Anterior cingulate cortex (tissue), 58 donors: ENCODE results near the gene RPL32.

Experiments used
- DNase-seq, 58 donors: peaks; one replicate each; lab custom pipeline; 2025; lab: John Stamatoyannopoulos, UW

Gene RPL32

DNA sequence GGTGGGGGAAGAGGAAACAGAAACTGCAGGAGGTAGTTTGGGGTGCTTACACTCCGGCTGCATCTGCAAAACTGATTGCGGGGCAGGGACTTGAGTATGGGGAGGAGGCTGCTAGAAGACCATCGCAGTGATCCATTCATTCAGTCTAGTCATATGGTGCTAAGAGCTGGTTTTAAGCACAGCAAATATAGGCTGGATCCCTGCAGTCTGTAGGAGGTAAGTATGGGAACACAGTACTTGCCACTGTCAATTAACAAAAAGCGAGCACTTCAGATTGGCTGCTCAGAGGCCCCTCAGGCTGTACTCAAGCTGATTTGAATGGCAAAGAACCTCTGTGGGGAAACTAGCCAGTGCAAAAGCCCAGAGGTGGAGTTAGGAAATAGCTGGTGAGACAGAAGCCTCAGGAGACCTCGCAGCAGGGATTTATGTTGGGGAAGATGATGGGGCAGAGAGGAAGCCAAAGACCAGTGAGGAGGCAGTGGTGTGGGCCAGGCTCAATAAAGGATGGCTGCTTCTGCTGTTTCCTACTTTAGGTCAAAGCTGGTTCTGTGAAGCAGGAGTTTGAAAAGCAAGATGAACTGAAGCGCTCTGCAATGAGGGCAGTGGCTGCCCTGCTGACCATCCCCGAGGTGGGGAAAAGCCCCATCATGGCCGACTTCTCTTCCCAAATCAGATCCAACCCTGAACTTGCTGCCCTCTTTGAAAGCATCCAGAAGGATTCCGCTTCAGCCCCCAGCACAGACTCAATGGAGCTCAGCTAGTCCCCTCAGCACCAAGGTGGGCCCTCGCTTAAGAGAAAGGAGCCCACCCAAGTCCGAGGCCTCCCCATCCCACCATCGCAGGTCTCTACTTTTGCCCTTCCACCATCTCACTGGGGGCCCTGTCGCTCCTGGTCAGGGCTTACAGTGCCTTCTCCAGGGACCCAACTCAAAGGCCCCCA lies 7.9 kb downstream of the RPL32 start:
- DNase-seq = no peak

DNA sequence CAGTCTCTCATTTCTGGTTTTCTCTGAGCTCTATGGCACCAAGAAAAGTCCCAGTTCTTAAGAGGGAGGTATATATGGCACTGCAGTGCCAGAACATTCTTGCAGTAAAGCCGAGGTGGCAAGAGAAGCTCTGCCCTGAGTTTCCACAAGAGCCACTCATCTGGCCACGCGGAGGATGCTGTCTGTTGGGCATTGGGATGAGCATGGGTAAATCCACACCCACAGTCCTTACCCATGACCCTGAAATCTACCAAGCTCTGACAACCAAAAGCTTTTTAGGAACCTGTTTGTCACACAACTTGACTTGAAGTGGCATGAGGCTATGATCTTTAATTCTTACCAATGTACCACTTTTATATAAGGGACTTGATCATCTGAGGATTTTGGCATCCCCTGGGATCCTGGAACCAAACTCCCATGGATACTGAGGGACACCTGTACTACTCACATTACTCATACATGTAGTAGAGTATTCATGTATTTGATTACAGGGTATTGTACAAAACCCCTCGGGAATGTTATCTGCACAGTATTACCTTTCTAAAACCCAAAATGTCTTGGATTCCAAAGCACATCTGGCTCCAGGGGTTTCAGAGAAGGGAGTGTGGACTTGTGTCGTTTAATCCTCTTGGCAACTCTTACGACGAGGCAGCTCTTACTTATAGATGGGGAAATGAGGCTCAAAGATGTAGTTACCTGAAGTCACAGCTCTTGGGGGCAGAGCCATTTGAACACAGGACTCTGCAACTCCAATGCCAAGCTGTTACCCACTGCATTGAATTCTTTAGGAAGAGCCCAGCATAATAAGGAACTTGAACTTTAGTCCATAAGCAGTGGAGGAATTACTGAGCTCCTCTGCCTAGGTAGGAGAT lies 8.8 kb downstream of the RPL32 start:
- no peak for DNase-seq

DNA sequence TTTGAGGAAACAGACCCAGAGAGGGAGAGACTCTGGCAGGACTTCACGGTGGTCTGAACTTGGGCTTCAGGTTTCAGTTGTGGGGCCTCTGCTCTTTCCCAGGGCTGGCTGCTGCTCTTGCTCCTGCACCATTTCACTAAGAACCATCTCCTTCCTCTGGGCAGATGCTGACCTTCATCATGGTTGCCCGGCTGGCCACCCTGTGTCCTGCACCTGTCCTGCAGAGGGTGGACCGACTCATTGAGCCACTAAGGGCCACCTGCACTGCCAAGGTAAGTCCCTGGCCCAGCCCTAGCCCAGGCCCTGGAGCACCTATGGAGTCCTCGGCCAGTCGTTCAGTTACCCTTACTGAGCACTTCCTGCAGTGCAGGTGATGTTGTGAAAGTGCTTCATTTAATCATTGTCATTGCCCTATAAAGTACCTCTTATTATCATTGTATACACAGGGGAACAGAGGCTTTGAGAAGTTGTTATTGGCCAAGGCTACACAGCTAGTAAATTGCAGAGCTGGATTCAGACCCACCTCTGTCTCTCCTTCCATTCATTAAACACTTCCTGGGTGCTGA lies 10.0 kb downstream of the RPL32 start:
- DNase-seq = no peak

DNA sequence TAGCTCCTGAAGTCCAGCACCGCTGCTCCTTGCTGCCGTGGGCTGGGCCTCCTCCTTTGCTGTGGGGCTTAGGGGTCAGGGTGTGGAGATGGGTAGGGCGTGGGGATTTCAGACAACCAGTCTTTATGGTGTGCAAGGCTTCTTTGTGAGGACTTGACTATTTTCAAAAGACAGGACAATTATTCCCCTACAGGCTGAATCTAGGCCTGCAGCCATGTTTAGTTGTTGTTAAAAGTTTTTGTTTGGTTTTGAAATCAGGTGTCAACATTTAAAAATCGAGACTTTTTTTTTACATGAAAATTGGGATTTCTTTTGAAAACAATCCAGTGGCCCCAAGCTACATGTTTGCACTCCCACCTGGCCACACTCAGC lies 10.6 kb downstream of the RPL32 start:
- no peak for DNase-seq

DNA sequence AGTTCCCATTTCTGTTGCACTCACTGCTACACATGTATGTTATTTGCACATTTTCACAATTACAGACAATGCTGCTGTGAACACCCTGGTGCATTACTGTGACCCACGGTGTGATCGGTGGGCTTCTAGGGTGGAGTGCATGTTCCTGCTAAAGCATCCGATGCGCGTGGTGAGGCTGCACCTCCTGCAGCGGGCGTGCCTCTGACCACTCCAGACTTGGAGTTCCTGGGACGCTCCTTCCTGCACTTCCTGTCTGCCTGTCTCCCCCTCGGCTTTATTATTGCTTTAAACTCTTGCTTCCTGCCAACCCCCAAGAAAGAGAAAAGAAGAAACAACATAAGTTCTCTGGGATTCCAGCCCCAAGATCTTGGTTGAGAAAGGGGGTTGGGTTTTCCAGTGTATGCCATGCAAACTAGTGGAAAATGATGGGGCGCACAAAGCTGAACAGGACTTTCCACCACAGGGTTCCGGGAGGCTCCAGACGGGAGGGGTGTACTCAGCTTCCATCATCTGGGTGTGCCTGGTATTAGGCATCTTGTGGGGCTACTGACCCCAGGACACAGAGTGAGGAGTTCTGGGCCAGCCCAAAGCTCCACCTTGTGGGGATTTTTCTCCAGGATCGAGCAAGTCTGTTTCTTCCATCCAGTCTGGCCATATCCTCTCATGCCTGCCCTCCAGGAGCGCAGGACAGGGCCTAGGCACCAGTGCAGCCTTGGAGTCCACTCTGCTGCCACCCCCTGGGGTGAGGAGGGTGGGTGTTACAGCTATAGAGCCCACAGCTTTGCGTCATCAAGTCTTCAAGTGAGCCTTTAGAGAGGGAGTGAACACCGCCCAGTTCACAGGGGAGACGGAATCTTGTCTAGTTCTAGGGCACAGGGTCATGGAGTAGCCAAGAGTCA lies 11.2 kb downstream of the RPL32 start:
- DNase-seq = no peak

DNA sequence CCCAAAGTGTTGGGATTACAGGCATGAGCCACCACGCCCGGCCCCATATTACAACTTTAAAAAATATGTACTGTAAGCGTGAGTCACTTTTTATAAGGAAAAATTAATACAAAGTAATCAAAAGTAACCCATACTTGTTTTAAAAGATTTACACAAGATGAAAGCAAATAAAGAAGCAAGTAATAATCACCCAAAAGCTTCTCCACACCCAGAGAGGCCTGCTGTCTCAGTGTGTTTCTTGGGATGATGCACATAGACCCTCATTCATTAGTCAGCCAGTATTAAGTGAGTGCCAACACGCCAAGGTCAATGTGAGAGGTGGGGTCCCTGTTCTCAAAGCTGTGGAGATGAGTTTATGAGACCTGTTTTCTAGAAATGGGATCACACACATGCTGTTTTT lies 12.0 kb downstream of the RPL32 start:
- no peak for DNase-seq

DNA sequence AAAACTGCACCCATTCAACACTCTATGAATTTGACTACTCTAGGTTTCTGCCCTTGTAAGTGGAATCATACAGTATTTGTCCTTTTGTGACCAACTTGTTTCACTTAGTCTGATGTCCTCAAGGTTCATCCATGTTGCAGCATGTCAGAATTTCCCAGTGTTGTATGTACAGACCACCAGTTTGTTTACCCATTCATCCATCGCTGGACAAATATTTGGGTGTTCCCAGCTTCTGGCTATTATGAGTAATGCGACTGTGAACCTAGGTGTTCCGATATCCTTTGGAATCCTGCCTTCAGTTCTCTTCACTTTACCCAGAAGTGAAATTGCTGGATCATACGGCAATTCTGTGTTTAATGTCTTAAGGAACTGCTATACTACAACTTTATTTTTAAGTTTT lies 12.6 kb downstream of the RPL32 start:
- no peak for DNase-seq

DNA sequence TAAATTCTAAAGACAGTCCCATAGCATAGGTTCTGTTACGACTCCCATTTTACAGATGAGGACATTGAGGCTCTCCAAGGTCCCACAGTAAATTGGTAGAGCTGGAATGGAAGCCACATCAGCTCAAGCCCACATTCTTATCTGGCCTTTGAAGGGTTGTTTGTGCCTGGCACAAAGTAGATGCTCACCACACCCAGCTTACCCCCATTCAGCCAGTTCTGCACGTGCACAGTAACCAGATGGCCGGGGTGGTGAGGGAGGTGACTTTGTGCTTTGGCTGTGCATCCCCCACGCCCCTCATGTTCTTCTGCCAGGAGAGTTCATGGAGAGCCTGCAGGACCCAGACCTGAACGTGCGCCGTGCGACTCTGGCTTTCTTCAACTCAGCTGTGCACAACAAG lies 16.2 kb downstream of the RPL32 start:
- no peak for DNase-seq

DNA sequence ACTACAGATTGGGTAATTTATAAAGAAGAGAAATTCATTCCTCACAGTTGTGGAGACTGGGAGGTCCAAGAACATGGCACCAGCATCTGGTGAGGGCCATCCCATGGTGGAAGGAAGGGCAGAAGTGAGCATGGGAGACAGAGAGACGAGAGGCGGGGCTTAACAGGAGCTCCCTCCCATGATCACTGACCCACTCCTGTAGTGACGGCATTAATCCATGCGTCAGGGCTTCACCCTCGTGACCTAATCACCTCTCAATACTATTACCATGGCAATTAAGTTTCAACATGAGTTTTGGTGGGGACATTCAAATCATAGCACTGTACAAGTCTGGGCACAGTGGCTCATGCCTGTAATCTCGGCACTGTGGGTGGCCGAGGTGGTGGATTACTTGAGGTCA lies 17.1 kb downstream of the RPL32 start:
- DNase-seq = no peak

DNA sequence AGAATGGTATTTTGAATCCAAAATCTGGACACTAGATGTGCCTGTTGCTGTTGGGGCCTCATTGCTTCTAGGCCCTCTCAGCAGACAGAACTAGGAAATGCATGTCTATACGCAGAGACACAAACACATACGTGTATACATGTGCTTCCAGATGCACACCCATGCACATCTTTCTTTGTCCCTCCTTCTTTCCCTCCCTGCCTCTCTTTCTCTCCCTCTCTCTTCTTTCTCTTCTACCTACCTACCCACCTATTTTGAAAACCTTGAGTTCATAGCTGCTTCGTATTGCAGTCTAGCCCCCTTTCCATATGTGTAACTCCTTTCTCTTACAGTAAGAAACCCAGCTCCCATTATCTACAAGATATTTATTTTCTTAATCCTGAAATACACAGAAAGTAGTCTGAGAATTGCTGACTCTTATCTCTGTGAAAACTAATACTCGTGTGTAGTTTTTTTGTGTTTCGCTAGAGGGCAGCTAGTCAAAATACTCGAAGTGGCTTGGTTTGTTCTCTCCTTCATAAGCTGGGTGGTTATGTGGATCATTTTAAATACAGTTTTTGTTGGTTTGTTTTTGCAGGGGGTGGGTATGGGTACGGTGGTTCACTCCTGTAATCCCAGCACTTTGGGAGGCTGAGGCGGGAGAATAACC lies 18.5 kb downstream of the RPL32 start:
- no peak for DNase-seq

DNA sequence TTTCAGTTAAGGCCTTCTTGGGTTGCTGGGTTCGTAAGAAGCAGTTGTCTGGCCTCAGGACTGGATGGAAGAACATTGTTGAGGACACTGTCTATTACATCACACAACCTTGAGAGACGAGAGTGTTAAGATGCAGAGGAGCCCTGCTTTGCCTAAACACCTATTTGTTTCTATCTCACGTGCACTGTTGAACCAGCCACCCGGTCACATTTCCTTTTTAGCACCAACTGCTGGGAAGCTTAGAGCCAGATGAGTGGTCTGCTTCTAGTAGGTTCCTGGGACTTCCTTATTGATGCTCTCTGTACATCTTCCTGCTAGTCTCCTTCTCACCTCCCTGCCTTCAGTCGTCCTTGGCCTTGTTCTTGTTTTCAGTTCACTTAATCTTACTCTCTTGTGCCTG lies 22.6 kb downstream of the RPL32 start:
- DNase-seq = no peak

DNA sequence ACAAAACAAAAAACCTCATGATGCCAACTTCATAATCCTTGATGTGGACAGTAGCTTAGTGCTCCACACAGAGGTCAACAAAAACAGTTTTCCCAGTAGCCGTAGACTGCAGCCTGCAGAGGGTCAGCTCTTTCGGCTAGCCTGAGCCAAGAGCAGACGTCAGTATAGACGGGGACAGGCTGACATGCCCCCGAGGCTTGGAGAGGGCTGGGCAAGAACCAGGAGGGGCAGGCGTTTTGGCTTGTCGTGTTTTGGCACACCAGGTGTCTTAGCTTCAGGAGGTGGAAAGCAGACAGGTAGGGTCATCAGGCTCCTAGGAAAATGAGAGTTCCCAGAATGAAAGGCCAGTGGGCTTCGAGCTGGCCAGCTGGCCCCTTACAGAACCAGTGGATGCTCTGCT lies 23.1 kb downstream of the RPL32 start:
- no peak for DNase-seq

DNA sequence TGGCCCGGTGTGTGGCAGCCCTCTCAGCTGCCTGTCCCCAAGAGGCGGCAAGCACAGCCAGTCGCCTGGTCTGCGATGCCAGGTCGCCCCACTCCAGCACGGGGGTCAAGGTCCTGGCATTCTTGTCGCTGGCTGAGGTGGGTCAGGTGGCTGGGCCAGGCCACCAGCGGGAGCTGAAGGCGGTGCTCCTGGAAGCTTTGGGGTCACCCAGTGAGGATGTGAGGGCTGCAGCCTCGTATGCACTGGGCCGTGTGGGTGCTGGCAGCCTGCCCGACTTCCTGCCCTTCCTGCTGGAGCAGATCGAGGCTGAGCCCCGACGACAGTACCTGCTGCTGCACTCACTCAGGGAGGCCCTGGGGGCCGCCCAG lies 24.0 kb downstream of the RPL32 start:
- no peak for DNase-seq

DNA sequence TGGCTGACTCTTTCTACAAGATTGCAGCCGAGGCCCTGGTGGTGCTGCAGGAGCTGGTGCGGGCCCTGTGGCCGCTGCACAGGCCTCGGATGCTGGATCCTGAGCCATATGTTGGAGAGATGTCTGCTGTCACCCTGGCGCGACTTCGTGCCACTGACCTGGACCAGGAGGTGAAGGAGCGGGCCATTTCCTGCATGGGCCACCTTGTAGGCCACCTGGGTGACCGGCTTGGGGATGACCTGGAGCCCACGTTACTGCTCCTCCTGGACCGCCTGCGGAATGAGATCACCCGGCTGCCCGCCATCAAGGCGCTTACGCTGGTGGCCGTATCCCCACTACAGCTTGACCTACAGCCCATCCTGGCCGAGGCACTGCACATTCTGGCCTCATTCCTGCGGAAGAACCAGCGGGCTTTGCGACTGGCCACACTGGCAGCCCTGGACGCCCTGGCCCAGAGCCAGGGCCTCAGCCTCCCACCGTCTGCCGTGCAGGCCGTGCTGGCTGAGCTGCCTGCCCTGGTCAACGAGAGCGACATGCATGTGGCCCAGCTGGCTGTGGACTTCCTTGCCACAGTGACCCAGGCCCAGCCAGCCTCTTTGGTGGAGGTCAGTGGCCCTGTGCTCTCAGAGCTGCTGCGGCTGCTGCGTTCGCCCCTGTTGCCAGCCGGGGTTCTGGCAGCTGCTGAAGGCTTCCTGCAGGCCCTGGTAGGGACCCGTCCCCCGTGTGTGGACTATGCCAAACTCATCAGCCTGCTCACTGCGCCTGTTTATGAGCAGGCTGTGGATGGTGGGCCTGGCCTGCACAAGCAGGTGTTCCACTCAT lies 24.6 kb downstream of the RPL32 start:
- no peak for DNase-seq

DNA sequence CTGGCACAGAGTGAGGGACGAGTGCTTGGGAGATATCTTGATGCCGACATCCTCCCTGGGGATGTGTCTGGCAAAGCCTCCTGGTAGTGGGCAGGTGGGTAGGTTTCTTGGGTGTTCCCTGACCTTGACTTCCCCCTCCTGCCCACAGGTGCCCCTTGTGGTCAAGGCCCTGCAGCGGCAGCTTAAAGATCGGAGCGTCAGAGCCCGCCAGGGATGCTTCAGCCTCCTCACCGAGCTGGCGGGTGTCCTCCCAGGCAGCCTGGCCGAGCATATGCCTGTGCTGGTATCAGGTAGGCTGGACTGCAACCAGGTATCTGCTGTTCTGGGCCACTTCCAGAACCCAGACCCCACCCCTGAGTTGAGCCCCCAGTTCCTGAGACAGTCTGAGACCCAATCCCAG lies 25.6 kb downstream of the RPL32 start:
- DNase-seq = no peak

DNA sequence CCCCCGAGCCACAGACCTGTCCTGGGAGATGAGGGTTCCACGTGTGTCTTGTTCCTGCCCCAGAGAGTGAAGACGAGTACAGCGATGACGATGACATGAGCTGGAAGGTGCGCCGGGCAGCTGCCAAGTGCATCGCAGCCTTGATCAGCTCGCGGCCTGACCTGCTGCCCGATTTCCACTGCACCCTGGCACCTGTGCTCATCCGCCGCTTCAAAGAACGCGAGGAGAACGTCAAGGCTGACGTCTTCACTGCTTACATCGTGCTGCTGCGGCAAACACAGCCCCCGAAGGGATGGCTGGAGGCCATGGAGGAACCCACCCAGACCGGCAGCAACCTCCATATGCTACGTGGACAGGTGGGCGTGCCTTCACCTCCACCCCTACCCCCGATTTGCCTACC lies 26.3 kb downstream of the RPL32 start:
- no peak for DNase-seq

DNA sequence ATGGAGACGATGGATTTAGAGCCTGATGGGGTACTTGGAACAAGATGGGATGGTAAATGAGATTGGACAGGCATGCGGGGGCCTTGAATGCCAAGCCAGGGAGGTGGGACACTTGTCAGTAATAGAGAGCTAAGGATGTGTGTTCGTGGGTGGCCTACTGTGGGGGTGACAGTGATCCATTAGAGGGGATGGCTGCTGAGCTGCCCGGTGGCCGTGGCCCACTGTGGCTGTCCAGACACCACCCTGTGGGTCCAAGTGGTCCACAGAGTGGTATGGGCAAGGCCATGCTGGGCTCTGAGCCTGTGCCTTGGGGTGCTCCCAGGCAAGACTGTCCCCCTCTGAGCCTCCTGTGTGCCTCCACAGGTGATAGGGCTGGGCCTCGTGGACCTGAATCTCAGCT lies 27.4 kb downstream of the RPL32 start:
- DNase-seq = no peak

DNA sequence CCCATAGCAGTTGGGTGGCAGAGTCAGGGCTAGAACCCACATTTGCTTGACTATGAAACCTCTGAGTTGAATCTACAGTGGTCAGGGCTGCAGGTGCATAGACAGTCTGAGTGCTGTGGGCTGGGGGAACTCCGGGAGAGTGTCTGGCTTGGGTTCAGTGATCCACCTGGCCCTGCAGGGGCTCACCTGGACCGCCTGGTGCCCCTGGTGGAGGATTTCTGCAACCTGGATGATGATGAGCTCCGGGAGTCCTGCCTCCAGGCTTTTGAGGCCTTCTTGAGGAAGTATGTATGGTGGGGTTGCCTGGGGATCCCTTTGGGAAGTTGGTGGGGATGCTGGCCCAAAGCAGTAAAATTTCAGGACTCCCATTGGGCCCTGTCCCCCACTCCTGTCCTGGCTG lies 28.6 kb downstream of the RPL32 start:
- no peak for DNase-seq

DNA sequence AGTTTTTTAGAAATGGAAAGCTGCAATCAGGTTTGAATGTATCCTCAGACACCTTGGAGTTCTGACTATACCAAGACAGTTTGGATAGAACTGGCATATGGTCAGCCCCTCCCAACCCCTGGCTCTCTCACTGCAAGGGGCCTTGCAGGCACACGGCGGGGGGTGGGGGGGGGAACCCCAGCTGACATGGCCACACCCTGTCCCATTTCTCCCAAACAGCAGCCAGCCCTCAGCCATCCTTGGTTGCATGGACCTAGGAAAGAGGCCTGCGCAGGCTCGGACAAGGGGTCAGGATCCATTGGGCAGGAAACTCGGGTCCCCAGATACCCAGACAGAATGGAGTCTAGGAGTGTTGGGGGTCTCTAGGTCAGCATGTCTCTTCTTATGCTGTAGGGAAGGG lies 30.4 kb downstream of the RPL32 start:
- DNase-seq = no peak
